Stimulated activated CD4-positive, alpha-beta T cell treated with anti-CD3 and anti-CD28 coated beads, Interleukin-2, amount 100 ng/mL, for 24 hours (primary cell): Measurements from ENCODE around the gene MPEG1.

ENCODE experiments used
- DNase-seq, 2 donors: peaks; one replicate each; pipeline ENCODE4 v3.0.0-alpha.2; 2020

The MPEG1 gene, protein sequence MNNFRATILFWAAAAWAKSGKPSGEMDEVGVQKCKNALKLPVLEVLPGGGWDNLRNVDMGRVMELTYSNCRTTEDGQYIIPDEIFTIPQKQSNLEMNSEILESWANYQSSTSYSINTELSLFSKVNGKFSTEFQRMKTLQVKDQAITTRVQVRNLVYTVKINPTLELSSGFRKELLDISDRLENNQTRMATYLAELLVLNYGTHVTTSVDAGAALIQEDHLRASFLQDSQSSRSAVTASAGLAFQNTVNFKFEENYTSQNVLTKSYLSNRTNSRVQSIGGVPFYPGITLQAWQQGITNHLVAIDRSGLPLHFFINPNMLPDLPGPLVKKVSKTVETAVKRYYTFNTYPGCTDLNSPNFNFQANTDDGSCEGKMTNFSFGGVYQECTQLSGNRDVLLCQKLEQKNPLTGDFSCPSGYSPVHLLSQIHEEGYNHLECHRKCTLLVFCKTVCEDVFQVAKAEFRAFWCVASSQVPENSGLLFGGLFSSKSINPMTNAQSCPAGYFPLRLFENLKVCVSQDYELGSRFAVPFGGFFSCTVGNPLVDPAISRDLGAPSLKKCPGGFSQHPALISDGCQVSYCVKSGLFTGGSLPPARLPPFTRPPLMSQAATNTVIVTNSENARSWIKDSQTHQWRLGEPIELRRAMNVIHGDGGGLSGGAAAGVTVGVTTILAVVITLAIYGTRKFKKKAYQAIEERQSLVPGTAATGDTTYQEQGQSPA

DNA sequence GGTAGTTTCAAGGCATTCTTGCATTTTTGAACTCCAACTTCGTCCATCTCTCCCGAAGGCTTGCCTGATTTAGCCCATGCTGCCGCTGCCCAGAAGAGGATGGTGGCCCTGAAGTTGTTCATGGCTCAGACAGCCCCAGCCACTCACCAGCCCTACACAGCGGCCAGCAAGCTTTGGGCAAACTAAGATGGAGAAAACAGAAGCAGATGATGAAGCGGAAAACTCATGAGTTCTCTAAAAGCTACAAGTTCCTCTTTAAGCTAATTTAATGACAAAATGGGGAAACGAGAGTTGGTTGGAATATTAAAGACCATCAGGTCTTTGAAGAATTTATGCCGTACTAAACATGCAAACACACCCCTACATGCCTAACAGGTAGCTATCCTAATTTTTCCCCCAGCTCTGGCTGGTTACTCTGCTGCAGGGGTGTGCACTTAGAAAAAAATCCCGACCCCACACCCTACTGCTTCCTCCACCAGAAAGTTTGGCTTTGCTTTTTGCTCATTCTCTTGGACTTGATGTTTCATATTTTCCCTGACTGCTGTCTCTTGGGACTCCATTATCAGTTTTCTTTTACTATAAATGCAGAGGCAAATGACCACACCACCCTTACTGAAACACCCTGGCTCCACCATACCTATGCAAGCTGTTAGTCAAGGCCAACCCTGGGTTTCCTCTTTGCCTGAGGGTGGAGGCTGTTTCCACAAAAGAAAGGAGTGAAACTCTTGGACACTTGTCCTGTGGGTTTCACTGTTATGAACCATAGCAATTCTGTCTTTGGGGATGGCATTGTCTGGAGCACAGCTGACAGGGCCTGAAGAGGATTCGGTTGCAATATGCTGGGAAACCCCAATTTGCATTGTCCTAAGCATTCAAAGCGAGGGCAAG is at the start of gene MPEG1:
Gene MPEG1, minus strand, starts transcription at position 184 of the 888 bp plus-strand sequence. Its CDS starts 62 bp downstream, at position 122.
- no peak for DNase-seq

DNA sequence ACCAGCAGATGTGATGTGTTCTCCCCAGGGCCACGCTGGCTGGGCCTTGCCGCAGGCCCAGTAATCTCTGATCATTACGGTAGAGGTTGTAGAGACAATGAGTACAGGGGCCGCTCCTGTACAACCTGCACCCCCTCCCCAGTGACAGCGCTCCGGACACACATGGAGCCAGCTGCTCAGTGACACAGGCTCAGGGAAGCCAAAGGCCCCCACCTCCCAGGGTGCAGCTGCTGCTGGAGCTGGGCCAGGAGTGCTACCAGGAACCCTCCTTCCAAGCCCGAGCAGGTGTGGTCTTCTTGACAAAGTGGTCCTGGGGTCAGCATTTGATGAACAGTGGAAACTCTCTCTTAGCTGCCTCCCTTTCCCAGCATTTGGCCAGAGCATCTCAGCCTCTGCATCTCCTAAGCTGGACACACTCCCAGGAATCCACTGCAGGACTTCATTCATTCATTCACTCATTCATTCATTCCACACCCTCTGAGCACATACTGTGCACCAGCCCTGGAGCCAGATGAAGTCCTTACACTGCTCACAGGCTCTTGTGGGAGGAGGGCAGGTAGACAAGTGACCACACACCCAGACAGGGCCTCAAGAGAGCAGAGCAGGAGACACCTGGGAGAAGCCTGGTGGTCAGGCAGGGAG is 49.6 kb upstream of the MPEG1 start:
- no peak for DNase-seq

DNA sequence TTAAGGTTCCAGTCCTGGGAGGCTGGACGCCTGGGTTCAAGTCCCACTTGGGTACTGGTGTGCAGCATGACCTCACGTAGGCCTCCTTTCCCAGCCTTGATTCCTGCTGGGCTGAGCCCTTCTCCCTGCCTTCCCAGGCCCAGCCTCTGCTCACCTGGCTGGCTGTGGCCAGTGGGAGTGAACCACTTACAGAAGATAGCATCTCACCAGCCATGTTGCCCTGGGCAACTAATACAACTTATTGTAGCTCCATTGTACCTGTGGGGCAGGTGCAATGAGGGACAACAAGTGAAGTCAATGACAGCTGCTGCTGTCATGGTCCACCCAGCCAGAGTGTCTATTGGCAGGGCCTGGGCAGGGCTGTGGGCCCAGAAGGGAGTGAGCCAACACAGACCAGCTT is 48.4 kb upstream of the MPEG1 start:
- no peak for DNase-seq

DNA sequence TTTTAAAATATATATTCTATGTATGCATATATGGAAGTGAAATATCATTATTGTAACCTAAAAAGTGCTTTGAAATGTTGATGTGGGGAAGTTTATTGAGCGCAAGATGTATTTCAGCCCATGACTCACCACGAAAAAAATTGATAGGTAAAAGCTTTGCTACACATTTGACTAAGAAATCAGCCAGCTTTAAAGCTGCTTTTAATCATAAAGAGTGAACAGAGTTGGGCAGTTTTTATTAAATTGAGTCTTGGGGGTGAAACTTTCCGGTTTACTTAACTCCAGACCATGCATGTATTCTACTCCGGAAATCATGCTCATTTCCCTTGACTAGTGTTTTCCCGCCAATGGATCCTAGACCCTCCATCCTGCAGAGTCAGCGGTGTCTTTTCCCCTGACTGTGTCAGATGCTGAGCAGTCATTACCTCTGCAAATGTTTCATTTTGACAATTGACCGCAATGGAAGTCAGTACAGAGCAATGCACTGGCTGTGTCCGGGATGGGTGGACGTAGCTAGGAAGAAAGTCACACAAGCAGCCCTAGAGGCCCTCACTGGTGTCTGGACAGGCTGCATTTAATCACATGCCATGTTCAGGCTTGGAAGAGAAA is 47.2 kb upstream of the MPEG1 start:
- no peak for DNase-seq

DNA sequence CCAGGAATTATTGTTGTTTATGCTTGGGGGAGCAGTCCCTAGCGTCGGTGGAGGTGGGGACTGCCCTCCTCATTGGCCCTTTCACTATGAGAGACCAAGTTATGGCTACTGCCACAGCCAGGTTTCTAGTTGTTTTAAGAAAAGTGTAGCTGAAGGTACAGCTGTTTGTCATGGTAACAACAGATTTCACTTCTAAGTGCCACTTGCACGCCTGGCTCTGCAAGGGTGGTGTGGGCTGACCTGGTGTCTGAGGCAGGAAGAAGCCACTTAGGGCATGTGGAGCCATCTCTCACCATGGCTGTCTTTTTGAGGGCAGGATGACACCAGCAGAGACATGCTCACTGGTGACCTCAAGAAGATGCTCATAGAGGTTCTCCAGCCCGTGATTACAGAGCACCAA is 46.3 kb upstream of the MPEG1 start:
- DNase-seq, result no peak

DNA sequence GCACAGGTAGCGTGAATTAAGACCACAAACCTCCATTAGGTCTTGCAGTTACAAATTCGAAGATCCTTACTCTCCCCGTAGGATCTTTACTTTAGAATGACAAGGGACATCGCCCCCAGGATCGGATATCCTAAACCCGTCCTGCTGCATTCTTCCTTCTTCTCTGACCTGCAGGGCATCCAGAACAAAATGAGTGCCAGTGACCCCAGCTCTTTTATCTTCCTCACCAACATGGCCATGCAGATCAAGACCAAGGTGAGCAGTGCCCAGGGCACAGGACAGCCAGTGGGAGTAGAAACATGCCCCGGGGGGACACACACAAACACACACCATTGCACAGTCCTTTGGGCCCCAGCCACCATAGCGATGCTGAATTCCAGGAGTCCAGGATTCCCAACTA is 42.6 kb upstream of the MPEG1 start:
- no peak for DNase-seq

DNA sequence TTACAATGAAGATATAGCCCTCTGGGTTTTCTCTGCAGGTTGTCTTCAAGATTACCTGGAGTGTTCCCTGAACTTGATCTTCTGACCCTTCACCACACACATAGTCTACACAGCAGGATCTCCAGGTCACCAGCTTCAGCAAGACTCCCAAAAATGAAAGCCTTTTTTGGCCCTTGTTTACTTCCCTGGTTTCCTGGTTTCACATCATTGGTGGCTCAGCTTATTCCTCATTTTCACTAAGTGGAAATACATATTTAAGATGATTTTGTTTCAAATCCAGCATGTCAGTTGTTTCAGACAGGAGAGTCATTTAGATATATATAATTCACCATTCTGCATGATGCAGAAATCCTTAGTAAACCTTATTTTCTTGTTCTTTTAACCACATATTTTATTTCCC is 41.6 kb upstream of the MPEG1 start:
- DNase-seq, result no peak

DNA sequence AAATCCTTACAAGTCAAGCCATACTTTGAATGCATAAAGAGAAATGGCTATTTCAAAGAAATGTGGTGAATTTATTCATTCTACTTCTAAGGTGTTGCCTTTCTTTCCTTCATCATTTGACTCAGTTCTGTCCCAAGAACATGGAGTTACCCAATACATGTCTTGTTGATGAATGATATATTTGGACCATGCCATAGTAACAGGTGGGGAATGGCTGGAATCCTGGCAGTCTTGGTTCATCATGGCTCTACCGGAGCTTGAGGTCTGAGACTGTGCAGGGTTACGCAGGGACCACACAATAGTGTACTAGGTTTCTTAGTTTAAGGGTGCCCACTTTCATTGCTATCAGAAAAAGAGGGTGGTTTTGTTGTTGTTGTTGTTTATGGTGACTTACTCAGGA is 40.3 kb upstream of the MPEG1 start:
- DNase-seq, result no peak

DNA sequence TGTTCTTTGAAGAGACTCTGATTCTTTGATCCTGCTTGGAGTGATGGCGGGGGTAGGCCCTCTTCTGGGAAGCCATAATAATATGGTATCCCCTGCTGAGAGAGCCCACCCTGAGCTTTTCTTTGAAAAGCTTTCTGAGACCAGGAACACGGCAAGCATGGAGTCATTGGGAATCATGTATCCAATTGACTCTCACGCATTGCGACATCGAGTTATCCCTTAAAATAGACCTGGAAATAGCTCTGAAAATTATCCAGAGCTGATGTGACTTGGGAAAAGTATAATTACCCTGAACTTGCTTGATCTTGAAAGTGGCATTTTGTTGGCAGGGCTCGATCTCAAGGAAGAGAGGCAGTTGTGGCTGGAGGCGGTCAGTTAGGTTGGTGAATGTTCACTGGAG is 36.8 kb upstream of the MPEG1 start:
- DNase-seq, result no peak

DNA sequence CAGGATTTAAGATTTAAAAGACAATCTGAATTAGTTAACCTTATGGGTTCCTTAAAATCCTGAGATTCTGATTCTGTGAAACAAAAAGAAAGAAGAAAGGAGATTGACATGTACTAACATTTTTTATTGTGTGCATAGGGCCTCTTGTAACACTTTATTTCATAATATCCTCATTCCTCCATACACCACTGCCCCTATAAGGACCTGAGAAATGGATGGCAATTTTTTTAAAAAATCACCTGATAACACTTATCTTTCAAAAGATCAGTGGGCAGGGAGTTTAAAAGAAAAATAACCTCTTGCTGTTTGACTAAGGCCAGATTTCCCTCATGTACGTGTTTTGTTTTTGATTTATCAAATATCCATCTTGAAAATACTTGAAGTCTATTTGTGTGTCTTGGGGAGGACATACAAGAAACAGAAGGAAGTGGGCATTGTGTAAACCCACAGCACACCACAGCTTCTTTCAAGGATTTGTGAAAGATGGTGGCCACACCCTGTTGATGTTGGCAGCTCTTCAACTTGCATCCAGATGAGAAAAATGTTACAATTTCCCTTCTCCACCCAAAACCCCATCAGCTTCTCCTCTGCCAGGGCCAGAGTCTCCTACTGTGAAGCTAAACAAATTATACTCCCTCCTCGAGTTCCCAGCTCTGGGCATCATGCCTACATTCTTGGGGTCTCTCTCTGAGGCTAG is 35.0 kb upstream of the MPEG1 start:
- no peak for DNase-seq

DNA sequence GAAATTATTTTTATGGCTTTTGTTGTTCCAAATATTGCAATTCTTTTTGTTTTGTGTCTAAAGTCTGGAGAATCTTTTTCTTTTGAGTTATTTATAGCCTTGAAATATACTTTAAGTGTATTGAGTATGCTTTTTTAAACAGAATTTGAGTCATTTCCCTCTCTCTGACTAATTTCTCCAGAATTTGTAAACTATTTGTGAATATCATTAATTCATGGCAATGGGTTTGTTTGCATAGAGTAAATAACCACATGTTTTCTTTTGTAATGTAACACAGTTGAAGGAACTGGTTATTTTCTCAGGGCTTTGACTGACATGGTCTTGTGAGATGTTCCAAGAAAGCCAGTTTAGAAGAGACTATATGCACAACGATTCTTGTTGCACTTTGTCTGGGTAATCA is 30.9 kb upstream of the MPEG1 start:
- no peak for DNase-seq

DNA sequence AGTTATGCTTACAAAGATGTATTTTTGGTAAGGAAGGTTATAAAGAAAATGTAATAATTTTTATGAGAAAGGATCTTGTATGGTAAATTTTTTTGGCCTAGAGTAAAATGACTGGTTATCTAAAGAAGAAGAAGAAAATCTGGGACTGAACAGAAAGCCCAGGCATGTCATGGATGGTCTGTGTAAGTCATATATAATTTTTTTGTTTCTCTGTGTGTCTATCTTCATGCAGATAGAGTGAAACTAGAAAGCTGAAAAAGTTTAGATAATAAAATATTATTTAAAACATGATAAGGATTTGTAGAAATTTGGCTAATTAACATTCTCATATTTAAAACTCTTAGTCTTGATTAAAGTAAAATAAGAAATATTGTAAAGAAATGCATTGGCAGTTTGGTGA is 27.6 kb upstream of the MPEG1 start:
- DNase-seq, result no peak

DNA sequence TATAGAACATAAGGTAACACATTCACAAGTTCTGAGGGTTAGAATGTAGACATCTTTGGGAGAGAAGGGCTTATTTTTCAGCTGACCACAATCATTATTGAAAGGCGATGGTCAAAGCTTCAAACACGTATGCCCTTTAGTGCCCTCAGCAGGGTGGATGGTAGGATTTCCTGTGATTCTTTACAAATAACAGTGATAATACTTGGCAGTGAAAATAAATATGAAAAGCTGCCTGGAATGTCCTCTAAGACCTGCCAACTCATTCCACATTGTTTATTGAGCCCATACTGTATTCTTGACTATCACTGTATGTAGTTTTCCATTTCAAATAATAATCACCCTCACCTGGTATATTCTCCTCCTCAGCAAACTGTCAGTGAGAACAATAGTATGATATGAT is 13.7 kb upstream of the MPEG1 start:
- DNase-seq, result no peak

DNA sequence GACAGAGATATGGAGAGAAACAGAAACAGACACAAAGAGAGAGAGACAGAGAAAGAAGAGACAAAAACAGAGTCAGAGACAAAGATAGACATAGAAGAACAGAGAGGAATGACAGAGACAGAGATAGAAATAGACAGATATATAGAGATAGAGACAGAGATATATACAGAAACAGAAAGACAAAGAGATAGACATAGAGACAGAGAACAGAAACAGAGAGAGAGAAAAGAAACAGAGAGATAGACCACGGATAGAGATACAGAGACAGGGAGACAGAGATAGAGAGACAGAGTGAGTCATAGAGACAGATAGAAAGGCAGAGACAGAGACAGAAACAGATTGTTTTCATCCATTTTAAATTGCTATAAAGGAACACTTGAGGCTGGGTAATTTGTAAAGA is 12.3 kb upstream of the MPEG1 start:
- DNase-seq, result no peak

DNA sequence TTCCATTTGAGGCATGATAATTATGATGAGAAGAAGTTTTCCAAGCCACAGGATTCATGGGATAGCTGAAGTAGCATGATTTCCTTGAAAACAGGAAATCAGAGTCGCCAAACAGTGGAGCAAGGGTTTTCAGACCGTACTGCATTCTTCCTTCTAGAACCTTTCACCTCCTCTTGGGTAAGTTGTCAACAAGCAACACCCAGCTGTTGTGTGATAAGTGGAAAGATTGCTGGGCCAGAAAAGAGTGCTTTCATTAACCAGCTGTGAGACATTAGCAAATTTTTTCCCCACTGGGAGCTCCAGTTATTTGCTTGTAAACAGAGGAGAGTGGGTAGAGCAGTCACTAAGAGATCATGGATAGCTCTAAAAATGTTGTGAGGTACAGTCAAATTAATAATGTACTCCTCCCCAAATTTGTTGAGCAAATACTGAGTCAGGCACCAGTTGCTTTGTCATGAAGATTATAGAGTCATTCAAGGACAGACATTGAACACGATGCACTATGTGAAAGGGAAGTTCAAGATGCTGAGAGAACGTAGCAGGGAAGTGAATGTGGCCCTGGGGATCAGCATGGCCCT is 11.7 kb upstream of the MPEG1 start:
- no peak for DNase-seq

DNA sequence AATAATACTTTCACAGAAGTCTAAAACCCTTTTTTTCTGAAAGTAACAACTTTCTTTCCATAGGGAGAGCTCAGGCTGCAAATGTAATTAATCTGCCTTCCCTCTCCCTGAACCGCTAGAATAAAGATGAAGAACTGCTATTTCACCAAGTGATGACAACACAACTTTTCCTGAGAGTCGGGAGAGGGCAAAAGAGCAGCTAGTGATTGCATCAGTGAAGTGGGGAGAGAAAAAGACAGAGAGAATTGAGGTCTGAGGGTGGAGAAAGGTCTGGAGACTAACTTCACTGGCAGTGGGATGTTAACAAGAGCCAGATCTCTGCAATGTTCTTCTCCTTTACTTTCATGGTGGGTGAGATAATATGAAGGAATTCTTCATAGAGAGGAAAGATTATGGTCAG is 10.9 kb upstream of the MPEG1 start:
- DNase-seq, result no peak

DNA sequence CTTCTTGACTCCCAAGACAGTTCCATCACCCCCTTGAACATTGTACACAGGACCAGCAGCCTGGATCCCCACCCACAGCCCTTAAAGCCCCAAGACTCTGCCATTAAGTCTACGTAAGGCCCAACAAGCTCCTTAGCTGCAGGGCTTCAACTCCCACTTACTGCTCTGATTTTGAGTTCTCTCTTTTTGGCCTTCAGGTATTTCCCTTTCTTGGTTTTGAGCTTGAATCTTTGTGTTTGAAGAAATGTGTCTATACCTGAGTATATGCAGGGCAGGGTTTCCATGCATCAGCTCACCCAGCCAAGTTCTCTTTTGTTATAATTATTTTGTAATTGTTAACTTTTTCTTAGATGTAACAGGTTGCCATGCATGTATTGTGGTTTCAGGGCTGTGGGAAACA is 10.4 kb upstream of the MPEG1 start:
- no peak for DNase-seq

DNA sequence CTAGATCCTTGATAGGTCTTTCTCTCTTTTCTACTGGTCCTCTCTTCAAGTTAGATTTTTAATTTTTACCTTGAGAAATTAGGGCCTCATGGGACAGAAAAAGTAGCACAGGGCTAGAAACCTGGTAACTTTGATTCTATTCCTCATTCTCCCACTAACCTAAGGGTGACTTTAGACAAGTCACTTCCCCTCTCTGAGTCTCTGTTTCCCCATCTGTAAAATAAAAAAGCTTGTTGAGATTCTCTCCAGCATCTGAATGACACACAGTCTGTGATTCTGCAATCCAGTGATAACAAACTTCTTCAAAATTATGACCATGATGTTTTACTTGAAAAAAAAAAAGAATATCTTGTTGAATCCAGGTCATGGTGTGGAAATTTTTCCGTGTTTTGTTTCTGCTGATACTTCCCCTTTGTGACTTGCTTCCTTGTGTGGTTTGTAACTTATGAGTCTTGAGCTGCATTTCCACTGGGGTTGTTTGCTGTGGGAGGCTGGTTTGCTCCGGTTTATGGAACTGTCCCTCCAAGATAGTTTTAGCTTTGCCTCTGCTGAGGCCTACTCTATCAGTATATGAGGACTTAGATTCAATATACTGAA is 9.8 kb upstream of the MPEG1 start:
- no peak for DNase-seq

DNA sequence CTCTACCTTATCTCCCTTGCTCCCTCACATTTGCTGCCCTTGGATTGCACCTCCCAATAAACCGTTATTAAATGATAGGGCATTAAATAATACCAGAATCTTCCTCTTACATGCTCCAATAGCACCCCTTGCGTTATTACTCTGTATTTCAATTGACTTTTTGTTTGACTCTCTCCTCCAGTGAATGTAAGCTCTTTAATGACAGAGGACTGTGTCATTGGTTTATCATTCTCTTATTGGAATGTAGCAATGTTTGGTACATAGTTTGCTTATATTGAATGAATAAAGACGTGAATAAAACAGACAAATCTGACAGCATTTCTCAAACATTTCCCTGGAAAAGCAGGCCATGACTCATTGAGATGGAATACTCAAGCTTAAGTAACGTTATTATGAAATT is 8.7 kb upstream of the MPEG1 start:
- no peak for DNase-seq

DNA sequence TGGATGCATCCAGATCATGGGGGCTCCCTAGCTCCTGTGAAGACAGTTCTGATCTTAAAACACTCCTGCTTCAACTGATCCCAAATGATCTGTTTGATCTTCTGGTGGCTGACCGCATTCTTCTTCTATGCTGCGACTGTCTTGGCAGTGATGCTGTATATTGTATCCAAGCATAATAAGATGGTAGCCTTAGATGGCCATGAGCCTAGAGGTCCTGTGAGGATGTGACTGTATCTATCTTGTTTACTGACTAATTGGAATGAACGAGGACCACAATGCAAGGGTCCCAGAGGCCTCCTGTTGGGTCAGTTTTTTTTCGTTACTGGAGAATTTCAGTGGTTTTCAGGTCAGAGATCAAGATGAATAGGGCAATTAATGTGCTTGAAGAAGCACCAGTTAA is 7.1 kb upstream of the MPEG1 start:
- no peak for DNase-seq

DNA sequence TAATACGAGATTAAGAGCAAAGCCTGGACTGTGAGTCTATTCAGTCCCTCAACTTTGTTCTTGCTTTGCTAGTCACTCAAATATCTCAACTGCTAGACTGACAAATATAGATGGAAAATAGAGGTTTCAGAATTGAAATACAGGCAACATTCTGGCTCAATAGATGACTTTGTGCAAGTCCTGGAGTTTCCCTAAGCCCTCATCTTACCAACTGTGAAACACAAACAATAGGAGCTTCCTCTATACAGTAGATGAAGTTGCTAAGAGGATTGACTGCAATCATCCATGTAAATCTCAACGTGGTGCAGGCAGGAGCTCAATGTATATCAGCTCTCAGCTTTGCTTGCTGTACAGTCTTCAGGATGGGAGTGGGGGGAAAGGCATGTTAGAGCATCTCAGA is 6.2 kb upstream of the MPEG1 start:
- no peak for DNase-seq
